Fibroblast of villous mesenchyme (primary cell): ENCODE results near the gene ZCCHC17. TPM values are rescaled to one million over a fixed set of nuclear protein-coding genes. Genes with fewer than 3 reads are reported as not detected.

Experiments used
- DNase-seq: peaks from one replicate; pipeline ENCODE4 v3.0.0-alpha.2; 2010; ENCODE audit warnings: low read depth
- H3K4me3 ChIP-seq: 2 replicates; pipeline ENCODE4 v1.5.1; 2011; ENCODE audit warnings: low read depth, mild to moderate bottlenecking, low read length
- CTCF ChIP-seq: IDR thresholded peaks from 2 replicates; pipeline ENCODE4 v1.5.1; 2012; ENCODE audit warnings: low read depth, mild to moderate bottlenecking, low read length; ENCODE audit not compliant: insufficient read depth
- total RNA-seq: library from RNA; depleted of rRNA; stranded (reverse); fragments of >200 nt; gene quantifications from 2 replicates; pipeline ENCODE4 v1.2.3, GENCODE V29; 2012

Gene ZCCHC17
- total RNA-seq, 1 donor: 45.3 TPM

- no peak for TF ChIP-seq CTCF
- DNase-seq: no peak
- no peak overlapping the region for H3K4me3 ChIP-seq
Measured at GRCh38 chr1:31346785-31347184, 50.0 kb downstream of the ZCCHC17 start.

GRCh38 chr1:31348449-31348848 lies 51.6 kb downstream of the ZCCHC17 start:
- DNase-seq: no peak
- no peak overlapping the region for H3K4me3 ChIP-seq
- TF ChIP-seq CTCF: no peak

GRCh38 chr1:31354283-31354682 lies 57.5 kb downstream of the ZCCHC17 start:
- TF ChIP-seq CTCF: no peak
- DNase-seq: peak; percentile 55
- H3K4me3 ChIP-seq: no peak overlapping the region

- TF ChIP-seq CTCF: no peak
- no peak overlapping the region for H3K4me3 ChIP-seq
- DNase-seq: no peak
Measured at GRCh38 chr1:31356427-31356826, 59.6 kb downstream of the ZCCHC17 start.

- DNase-seq: no peak
- no peak for TF ChIP-seq CTCF
- no peak overlapping the region for H3K4me3 ChIP-seq
Measured at GRCh38 chr1:31361607-31362006, 64.8 kb downstream of the ZCCHC17 start.

- no peak for TF ChIP-seq CTCF
- H3K4me3 ChIP-seq: no peak overlapping the region
Measured at GRCh38 chr1:31362032-31362431, 65.2 kb downstream of the ZCCHC17 start.

GRCh38 chr1:31364561-31365250 lies 67.9 kb downstream of the ZCCHC17 start:
- H3K4me3 ChIP-seq: no peak overlapping the region
- no peak for DNase-seq
- TF ChIP-seq CTCF: no peak

More at GRCh38 chr1:31362032-31362431, 65.2 kb downstream of the ZCCHC17 start:
- no peak for DNase-seq
